ENCODE measurements around the gene MCF2L2. TPM values are rescaled to one million over a fixed set of nuclear protein-coding genes. Genes with fewer than 3 reads are reported as not detected.

Gene MCF2L2
- total and polyA plus RNA-seq, 3 donors from 2014 or later: 6.8 to 24.2 (median 14.6) TPM

DNA sequence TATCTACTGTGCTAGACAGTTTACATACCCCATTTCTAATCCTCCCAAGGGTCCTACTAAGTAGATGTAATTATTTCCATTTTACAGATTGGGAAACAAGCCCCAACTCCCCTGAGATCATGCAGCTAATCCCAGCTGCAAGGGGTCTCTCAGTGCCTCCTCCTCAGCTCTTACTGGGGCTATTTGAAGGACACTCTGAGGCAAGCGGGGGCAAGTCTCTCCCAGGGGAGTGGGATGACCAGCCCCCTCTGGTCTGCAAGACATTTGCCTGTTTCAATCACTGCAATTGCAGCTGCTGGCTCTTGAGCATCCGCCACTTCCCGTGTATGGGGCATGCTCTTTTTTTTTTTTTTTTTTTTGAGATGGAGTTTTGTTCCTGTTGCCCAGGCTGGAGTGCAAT lies 277.3 kb downstream of the MCF2L2 start:
- Histone ChIP-seq H3K27me3 (no peaks in the 10 kb centered on the region), H3K9me3 (no peaks in the 10 kb centered on the region), H3K4me3 (no peak overlapping the region), H3K4me1 (no peaks in the 10 kb centered on the region), H3K27ac (no peak overlapping the region), H3K36me3 (ENCODE audit: low read depth, missing control alignments) (no peaks in the 10 kb centered on the region)
- WGBS, 2 donors: 85 to 92% methylated on average over 3 of the region's 3 CpGs
- no peak for DNase-seq
- TF ChIP-seq, protein P1, sequence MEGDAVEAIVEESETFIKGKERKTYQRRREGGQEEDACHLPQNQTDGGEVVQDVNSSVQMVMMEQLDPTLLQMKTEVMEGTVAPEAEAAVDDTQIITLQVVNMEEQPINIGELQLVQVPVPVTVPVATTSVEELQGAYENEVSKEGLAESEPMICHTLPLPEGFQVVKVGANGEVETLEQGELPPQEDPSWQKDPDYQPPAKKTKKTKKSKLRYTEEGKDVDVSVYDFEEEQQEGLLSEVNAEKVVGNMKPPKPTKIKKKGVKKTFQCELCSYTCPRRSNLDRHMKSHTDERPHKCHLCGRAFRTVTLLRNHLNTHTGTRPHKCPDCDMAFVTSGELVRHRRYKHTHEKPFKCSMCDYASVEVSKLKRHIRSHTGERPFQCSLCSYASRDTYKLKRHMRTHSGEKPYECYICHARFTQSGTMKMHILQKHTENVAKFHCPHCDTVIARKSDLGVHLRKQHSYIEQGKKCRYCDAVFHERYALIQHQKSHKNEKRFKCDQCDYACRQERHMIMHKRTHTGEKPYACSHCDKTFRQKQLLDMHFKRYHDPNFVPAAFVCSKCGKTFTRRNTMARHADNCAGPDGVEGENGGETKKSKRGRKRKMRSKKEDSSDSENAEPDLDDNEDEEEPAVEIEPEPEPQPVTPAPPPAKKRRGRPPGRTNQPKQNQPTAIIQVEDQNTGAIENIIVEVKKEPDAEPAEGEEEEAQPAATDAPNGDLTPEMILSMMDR (IDR thresholded peaks at IDR 0.05): no peak
- TF ChIP-seq POLR2A (IDR thresholded peaks at IDR 0.05): no peak
- intact Hi-C loops (cut with DNase I; ENCODE audit: low total_unique reads): no loop called here

DNA sequence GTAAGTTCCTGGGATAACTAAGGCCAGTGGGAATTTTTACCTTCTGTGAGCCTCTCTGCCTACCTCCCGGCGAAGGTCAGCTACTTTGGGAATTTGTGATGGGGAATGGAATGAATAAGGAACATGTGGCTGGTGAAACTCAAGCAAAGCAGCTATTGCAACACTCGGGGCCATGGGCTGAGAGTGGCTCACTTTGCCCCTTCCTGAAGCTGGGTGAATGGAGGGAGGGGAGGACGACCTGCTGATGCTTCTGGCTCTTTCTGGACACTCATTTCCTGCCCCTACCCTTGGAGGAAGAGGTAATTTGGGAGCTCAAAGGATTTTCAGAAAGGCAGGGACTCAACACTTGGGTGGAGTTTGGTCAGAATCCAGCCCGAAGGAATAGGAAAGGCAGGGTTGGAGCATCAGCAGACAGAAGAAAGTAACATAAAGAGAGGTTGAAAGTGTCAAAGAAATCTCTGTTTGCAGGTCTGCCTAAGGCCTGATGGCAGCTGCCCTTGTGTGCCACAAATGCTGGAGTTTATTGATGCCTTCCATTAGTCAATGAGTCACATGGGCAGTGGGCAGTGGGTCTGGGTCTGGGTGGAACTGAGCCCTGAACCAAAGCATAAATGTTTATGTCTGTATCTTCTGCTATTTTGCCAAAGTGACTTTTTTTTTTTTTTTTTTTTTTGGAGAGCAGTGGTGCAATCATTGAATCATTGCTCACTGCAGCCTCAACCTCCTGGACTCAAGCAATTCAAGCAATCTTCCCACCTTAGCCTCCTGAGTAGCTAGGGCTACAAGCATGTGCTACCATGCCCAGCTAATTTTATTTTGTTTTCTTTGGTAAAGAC lies 278.3 kb downstream of the MCF2L2 start:
- TF ChIP-seq, protein P1 (IDR thresholded peaks at IDR 0.05): no peak
- TF ChIP-seq POLR2A (IDR thresholded peaks at IDR 0.05): no peak
- H3K9me3 ChIP-seq: no peaks in the 10 kb centered on the region
- no peaks in the 10 kb centered on the region for H3K4me1 ChIP-seq
- intact Hi-C loops (cut with DNase I; ENCODE audit: low total_unique reads): no loop called here
- no peak for DNase-seq
- no peak overlapping the region for H3K4me3 ChIP-seq
- WGBS, 2 donors: 65 to 66% methylated on average over 5 of the region's 5 CpGs
- H3K27ac ChIP-seq: no peak overlapping the region
- H3K27me3 ChIP-seq: no peaks in the 10 kb centered on the region
- no peaks in the 10 kb centered on the region for H3K36me3 ChIP-seq (ENCODE audit: low read depth, missing control alignments)

DNA sequence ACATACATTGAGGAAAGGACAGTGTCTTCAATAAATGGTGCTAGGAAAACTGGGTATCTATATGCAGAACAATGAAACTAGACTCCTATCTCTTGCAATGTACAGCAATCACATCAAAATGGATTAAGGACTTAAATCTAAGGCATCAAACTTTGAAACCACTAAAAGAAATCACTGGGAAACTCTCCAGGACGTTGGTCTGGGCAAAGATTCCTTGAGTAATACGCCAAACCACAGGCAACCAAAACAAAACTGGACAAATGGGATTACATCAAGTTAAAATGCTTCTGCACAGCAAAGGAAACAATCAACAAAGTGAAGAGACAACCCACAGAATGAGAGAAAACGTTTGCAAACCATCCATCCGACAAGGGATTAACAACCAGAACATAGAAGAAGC lies 280.4 kb downstream of the MCF2L2 start:
- H3K36me3 ChIP-seq (ENCODE audit: low read depth, missing control alignments): no peaks in the 10 kb centered on the region
- H3K27me3 ChIP-seq: no peaks in the 10 kb centered on the region
- no peak overlapping the region for H3K4me3 ChIP-seq
- TF ChIP-seq, protein P1 (IDR thresholded peaks at IDR 0.05): no peak
- no peak for TF ChIP-seq POLR2A (IDR thresholded peaks at IDR 0.05)
- no peak overlapping the region for H3K27ac ChIP-seq
- WGBS, 2 donors: 74 to 81% methylated on average over 4 of the region's 4 CpGs
- intact Hi-C loops (cut with DNase I; ENCODE audit: low total_unique reads): no loop called here
- no peak for DNase-seq
- H3K9me3 ChIP-seq: no peaks in the 10 kb centered on the region
- no peaks in the 10 kb centered on the region for H3K4me1 ChIP-seq

DNA sequence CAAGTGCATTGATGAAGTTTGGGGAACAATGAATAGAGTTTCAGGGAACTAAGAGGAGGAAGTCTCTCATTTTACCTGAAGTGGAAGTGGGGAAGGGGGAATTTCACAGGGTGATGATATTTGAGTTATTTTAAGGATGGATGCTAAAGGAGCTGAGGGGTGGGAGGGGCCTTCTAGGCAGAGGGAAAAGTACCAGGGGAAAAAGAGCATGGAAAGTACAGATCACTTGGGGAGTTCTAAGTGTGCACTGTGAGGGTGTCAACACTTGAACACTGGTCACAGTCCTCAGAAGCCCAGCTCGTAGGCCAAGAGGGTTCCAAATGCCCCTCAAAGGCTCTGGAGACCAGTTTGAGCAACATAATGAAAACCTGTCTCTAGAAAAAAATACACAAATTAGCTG lies 284.1 kb downstream of the MCF2L2 start:
- DNase-seq: no peak
- no peak overlapping the region for H3K4me3 ChIP-seq
- H3K27me3 ChIP-seq: no peaks in the 10 kb centered on the region
- TF ChIP-seq, protein P1 (IDR thresholded peaks at IDR 0.05): no peak
- no peak for TF ChIP-seq POLR2A (IDR thresholded peaks at IDR 0.05)
- no peaks in the 10 kb centered on the region for H3K4me1 ChIP-seq
- intact Hi-C loops (cut with DNase I; ENCODE audit: low total_unique reads): no loop called here
- no peaks in the 10 kb centered on the region for H3K36me3 ChIP-seq (ENCODE audit: low read depth, missing control alignments)
- H3K27ac ChIP-seq: no peak overlapping the region
- H3K9me3 ChIP-seq: no peaks in the 10 kb centered on the region
- WGBS, 2 donors: 35 to 90% methylated on average over 1 of the region's 1 CpG

DNA sequence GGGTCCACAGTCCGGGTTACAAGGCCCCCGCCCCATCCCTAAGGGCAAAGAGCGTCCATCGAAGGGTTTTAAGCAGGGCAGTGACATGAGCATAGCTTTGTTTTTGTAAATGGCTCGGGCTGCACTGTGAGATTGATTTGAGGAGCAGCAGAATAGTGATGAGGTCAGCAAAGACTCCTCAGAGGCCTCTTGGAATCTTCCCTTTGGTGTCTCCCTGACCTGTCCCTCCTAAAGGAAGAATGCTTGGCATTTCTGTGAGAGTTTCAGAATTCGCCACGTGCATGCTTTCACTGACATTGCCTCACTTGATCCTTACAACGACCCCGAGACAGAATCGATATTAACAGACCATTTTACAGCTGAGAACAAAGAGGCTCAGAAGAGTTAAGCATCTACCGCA lies 286.2 kb downstream of the MCF2L2 start:
- no peak for TF ChIP-seq POLR2A (IDR thresholded peaks at IDR 0.05)
- TF ChIP-seq, protein P1 (IDR thresholded peaks at IDR 0.05): no peak
- intact Hi-C loops (cut with DNase I; ENCODE audit: low total_unique reads): no loop called here
- no peaks in the 10 kb centered on the region for H3K9me3 ChIP-seq
- 65 to 69% methylated on average over 11 of the region's 11 CpGs for WGBS, 2 donors
- no peak for DNase-seq
- no peak overlapping the region for H3K4me3 ChIP-seq
- H3K27ac ChIP-seq: no peak overlapping the region
- no peaks in the 10 kb centered on the region for H3K4me1 ChIP-seq
- H3K27me3 ChIP-seq: no peaks in the 10 kb centered on the region
- H3K36me3 ChIP-seq (ENCODE audit: low read depth, missing control alignments): no peaks in the 10 kb centered on the region
